OCI-LY3 (cell line): ENCODE measurements around the gene CROCC2.

Experiments
- CTCF ChIP-seq: fragments of 200-600, 300-600 bp; sonication (generic); IDR thresholded peaks from 2 replicates; pipeline ENCODE4 v1.5.1; 2014; ENCODE audit warnings: antibody characterized with exemption, low read length, low read depth
- EZH2phosphoT487 ChIP-seq: fragments of 200-600 bp; shearing (Covaris generic); IDR thresholded peaks from 2 replicates; pipeline ENCODE4 v1.6.1; 2018; ENCODE audit warnings: antibody characterized with exemption, mixed run types, low read depth

- no peak for TF ChIP-seq CTCF
- no peak for TF ChIP-seq EZH2phosphoT487
Measured at GRCh38 chr2:240947607-240948006, 41.5 kb downstream of the CROCC2 start.
